HuH-7.5 (cell line): ENCODE results near the gene EFTUD2.
"Not testable (repeated sequence)": the region's sequence is repeated elsewhere in the genome, so short reads cannot be mapped to it uniquely, and the experiment has no call there.

Experiments
- DNase-seq: peaks from one replicate; pipeline ENCODE4 v3.0.0; 2011; ENCODE audit warnings: low spot score

EFTUD2 gene

GRCh38 chr17:44899074-44899782 is at the start of gene EFTUD2:
Gene EFTUD2, minus strand, starts transcription at chr17:44899445. Its CDS starts 4,924 bp downstream, at chr17:44894521.
- DNase-seq = peak; percentile 82

DNA sequence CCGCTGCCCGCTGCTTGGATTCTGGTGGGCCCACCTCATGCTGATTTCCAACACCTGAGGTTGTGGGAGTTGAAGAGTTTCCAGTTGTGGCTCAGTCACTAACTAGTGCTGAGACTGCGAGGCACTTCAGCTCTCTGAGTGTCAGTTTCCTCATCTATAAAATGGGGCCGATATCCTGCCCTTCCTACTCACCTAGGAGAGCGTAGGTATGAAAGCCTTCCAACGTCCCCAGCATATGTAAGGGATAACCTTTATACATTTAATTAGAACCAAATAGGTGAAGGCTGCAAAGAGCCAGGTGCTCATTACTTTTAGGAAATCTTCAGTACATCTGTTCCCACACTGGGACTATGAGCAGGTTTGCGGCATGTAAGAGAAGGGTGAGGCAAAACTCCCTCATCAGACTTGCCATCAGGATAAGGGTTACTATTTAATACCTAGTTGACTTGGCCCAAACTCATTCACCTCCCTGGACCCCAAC is 49.1 kb upstream of the EFTUD2 start:
- DNase-seq = no peak

GRCh38 chr17:44947461-44948314 is 48.4 kb upstream of the EFTUD2 start, which contains the start of gene KIF18B:
Gene KIF18B, minus strand, starts transcription at chr17:44947773. Its CDS starts 11,429 bp downstream, at chr17:44936344.
- DNase-seq = peak; percentile 97

GRCh38 chr17:44945652-44946051 is 46.4 kb upstream of the EFTUD2 start:
- DNase-seq = not testable (repeated sequence)

DNA sequence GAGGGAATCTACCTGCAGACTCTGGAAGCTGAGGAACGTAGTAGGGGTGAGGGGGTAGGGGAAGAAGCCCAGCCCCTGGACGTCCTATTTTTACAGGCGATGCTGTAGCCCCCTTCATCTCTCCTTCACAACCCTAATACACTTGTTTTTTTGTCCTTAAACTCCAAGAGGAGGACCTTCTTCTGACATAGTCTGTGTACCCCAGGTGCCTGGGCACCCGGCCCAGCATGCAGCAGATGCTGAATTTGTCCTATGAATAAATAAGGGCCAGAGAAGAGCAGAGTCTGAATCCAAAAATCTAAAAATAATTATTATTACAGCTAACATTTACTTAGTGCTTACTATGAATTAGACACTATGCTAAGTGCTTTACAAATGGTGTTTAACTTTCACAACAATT is 43.2 kb upstream of the EFTUD2 start:
- no peak for DNase-seq

- no peak for DNase-seq
Measured at GRCh38 chr17:44941712-44942331, 42.6 kb upstream of the EFTUD2 start.

DNA sequence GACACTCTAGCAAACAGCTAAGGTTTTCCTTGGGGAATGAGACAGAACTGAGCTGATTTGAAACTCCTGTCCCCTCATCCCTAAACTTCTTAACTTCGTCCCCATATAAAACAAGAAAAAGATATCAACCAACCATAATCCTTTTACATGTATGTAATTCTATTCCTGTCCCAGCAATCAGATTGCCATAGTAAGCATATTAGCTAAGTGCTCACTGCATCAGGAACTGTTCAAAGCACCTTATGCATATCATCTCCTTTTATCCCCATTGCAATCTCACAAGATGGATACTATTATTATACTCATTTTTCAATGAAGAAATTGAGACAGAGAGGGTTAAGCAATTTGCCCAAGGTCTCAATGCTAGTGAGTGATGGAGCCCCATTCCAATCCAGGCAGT is 41.5 kb upstream of the EFTUD2 start:
- no peak for DNase-seq

- peak; percentile 36 for DNase-seq
Measured at GRCh38 chr17:44940317-44940716, 41.1 kb upstream of the EFTUD2 start.

- DNase-seq = no peak
Measured at GRCh38 chr17:44935116-44935515, 35.9 kb upstream of the EFTUD2 start.

DNA sequence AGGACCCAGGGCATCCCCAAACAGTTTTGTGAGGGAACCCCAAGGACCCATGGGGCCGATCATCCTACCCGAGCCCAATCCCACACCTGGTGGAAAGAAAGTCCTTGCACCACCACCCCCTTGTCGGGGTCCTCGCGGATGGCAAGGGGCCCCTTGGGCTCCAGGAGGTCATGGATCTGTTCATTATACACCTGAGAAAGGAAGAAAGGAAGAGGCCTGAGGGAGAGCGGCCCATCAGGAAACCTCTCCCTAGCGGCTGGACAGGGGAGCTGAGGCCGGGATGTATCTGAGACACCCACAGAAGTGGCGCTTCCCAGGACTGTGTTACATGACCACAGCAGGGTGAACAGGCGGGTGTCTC is 35.5 kb upstream of the EFTUD2 start:
- DNase-seq = no peak

DNA sequence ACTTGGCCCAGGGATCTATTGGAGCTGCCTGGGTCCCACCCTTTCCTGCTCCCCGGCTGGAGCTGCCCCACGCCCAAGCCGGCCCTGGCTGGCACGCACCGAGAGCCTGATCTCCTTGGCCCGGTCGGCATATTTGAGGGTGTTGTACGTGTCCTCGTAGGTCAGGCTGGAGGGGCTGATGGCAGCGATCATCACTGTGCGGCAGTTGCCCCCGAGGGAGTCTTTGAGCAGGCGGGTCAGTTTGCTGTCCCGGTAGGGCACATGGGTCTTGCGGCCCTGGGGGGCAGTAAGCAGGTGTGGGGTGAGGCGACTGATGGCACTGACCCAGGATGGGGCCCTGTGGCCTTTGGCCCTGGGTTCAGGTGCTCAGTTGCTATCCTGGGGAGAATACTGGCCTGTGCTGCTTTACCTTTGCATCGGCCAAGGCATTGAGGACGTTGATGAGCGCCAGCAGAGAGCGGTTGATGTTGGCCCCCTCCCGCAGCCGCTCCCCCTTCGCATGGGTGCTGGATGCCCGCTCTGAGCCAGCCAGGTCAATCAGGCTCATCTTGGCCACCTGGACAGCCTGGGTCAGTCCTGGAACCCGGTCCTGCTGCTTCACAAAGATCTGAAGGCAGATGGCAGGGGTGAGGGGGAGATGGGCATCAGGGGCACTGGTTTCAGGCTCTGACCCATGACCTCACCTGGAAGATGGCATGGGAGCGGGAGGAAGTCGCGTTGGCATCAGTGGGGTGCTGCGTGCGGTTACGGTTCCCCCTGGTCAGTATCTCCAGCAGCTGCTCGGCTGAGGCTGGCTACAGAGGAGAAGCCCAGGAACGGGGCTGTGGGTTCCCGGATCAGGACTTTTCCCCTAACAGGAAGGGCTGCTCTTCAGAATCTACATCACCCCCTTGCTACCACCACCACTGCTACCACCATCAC is 34.8 kb upstream of the EFTUD2 start:
- DNase-seq = no peak

DNA sequence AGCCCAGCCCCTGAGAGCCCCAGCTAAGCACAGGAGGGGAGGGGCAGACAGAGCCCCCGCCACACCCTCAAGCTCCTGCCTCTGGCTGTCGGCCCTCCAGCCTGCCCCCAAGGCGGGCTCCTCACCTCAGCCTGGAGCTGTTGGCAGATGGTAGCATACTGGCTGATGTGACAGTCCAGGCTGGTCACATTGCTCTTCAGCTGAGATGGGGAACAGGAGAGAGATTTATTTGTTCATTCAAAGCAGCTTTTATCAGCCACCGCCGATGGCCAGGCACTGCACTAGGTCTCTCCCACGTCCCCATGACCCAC is 33.5 kb upstream of the EFTUD2 start:
- no peak for DNase-seq

- DNase-seq = no peak
Measured at GRCh38 chr17:44932096-44932786, 33.0 kb upstream of the EFTUD2 start.

DNA sequence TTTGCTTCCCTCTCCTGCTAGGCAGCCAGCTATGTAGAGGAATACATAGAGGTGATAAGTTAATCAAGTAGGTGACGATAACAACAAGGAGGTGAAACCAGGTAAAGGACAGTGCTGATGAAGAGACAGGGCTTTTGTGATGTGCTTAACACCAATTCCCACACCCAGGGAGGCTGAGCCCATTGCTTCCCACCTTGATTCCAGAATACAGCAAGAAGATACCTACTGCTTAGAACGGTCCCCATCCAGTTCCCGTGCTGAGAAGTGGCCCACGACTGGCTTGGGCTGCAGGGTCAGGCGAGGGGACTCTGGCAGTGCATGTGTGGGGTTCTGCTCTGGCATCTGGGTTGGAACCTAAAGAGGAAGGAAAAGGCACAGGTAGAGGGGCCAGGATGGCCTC is 32.1 kb upstream of the EFTUD2 start:
- DNase-seq = no peak

GRCh38 chr17:44930667-44931066 is 31.4 kb upstream of the EFTUD2 start:
- DNase-seq = no peak

- DNase-seq = no peak
Measured at GRCh38 chr17:44928950-44929720, 29.9 kb upstream of the EFTUD2 start.

GRCh38 chr17:44928136-44928535 is 28.9 kb upstream of the EFTUD2 start:
- DNase-seq = no peak

DNA sequence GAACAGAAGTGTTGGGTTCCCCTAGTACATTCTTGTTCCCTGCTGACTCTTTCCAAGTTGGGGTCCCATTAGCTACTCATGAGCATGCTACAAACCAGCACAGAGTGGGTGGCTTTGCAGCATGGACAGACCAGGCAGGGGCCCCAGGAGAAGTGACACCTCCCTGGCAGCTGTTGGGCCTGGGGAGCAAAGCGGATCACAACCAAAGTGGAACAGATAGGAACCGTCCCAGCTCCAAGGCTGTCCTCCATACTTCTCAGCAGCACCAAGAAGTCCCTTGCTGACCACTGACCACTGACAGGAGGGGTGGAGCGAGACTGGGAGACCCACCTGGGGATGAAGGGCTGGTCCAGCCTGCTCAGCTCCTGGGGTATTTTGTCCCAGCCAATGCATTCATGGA is 28.5 kb upstream of the EFTUD2 start:
- DNase-seq = no peak

DNA sequence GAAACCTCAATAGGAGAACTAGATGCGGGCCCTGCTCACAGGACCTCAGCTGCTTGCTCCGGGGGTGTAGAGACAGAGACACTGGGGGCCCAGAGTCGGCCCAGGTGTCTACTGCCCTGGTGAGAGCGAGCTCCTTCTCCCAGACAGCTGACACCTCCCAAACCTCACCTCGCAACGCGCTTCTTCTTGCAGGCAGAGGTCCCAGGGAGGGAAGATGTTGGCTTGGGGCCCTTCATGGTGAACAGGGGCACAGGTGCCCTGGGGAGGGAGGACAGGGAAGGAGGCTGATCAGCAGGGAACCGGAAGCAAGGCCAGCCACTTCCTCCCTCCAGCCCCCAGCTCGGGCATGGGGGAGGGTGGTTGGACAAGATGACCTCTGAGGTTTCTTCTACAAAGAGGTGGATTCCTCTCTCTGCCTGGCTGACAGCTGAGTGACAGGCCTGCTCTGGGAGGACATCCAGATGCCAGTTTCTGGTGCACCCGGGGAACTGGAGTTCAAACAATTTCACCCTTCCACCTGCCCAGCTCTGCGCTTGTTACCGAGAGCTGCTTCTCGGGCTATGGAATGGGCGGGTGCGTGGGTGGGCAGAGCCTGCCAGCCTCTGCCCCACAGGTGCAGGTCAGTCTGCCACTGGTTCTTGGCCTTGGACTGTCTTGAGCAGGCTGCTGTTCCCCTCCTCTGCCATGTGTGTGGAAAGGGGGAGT is 27.7 kb upstream of the EFTUD2 start:
- no peak for DNase-seq
